ENCODE data around the gene UIMC1.

DNA sequence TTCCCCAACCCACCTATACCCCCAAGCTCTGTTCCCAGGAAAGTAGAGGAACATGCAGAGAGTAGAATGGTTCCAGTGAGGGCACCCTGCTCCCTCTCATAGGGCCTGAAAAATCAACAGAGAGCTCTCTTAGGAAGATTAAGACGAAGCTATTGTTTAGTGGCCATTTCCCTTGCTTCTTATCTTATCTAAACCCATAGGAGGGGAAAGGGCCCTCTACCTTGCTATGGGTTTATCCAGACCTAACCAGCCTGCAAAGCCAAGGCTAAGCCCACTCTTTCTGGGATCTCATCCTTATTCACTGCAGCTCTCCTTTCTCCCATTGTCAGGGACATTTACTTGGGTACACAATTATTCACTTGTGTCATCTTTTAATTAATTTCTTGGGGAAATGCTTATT is 68.1 kb downstream of the UIMC1 start:
- TF ChIP-seq, protein P1, sequence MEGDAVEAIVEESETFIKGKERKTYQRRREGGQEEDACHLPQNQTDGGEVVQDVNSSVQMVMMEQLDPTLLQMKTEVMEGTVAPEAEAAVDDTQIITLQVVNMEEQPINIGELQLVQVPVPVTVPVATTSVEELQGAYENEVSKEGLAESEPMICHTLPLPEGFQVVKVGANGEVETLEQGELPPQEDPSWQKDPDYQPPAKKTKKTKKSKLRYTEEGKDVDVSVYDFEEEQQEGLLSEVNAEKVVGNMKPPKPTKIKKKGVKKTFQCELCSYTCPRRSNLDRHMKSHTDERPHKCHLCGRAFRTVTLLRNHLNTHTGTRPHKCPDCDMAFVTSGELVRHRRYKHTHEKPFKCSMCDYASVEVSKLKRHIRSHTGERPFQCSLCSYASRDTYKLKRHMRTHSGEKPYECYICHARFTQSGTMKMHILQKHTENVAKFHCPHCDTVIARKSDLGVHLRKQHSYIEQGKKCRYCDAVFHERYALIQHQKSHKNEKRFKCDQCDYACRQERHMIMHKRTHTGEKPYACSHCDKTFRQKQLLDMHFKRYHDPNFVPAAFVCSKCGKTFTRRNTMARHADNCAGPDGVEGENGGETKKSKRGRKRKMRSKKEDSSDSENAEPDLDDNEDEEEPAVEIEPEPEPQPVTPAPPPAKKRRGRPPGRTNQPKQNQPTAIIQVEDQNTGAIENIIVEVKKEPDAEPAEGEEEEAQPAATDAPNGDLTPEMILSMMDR (IDR thresholded peaks at IDR 0.05), result no peak
- no peak for TF ChIP-seq POLR2A (IDR thresholded peaks at IDR 0.05)

Data from testis (tissue), 2 donors.